Activated CD4-positive, alpha-beta T cell treated with anti-CD3 and anti-CD28 coated beads, Interleukin-2, amount 10 ng/mL, durations not matched to agents 7 days and 5 days (primary cell): ENCODE results near the gene PPFIA3. TPM values are rescaled to one million over a fixed set of nuclear protein-coding genes. Genes with fewer than 3 reads are reported as not detected.
"Not testable (repeated sequence)": the region's sequence is repeated elsewhere in the genome, so short reads cannot be mapped to it uniquely, and the experiment has no call there.

Experiments
- CTCF ChIA-PET: fragments of 350-600 bp; sonication (Branson Sonifier 250); formaldehyde crosslinking; loops from one replicate; lab custom pipeline; 2021; ENCODE audit warnings: antibody characterized with exemption; lab: Charles Lee
- POLR2A ChIA-PET: fragments of 350-600 bp; sonication (Branson Sonifier 250); formaldehyde crosslinking; loops from one replicate; lab custom pipeline; 2021; ENCODE audit warnings: antibody characterized with exemption; lab: Charles Lee
- DNase-seq: peaks from one replicate; pipeline ENCODE4 v3.0.0-alpha.2; 2020
- H3K27ac Mint-ChIP-seq: one replicate; pipeline ENCODE4 v1.8.0; 2021; ENCODE audit warnings: mild to moderate bottlenecking, moderate library complexity, mixed read lengths
- H3K27me3 Mint-ChIP-seq: one replicate; pipeline ENCODE4 v1.8.0; 2021; ENCODE audit warnings: mixed read lengths
- H3K36me3 Mint-ChIP-seq: one replicate; pipeline ENCODE4 v1.8.0; 2021; ENCODE audit warnings: low read depth, mixed read lengths
- H3K4me1 Mint-ChIP-seq: one replicate; pipeline ENCODE4 v1.8.0; 2021; ENCODE audit warnings: mixed read lengths
- H3K4me3 Mint-ChIP-seq: one replicate; pipeline ENCODE4 v1.8.0; 2021; ENCODE audit warnings: mild to moderate bottlenecking, moderate library complexity, mixed read lengths
- H3K9me3 Mint-ChIP-seq: one replicate; pipeline ENCODE4 v1.8.0; 2021; ENCODE audit warnings: mixed read lengths
- total RNA-seq, 2 experiments: library from RNA; stranded (reverse); gene quantifications; one replicate each; pipeline ENCODE4 v1.2.3, GENCODE V29; 2021

Gene PPFIA3
- total RNA-seq, 2 experiments from 2014 or later = 1.6 TPM

DNA sequence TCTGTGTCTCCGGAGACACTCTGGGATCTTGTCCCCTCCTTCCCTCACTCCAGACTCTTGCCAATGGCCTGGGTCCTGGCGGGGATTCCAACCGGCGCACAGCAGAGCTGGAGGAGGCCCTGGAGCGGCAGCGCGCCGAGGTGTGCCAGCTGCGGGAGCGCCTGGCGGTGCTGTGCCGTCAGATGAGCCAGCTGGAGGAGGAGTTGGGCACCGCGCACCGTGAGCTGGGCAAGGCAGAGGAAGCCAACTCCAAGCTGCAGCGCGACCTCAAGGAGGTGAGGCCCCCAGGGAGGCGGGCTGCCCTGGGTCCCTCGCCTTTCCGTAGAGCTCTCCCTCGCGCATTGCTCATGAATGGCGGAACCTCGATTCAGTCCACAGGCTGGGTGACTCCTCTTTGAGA, 11.0 kb downstream of the PPFIA3 start:
- CTCF ChIA-PET = interaction anchor here (1.0 to 3.2 kb wide), 5 partner anchors 8 to 33 kb away, joined by 3 to 15 read pairs (median 4); partner anchors contain the start of gene LIN7B
- peaks cover 1% of the 10 kb centered on the region for H3K27me3 Mint-ChIP-seq
- no peak overlapping the region for H3K27ac Mint-ChIP-seq
- peaks cover 27% of the 10 kb centered on the region for H3K4me1 Mint-ChIP-seq
- H3K4me3 Mint-ChIP-seq = no peak overlapping the region
- H3K36me3 Mint-ChIP-seq = peaks cover 1% of the 10 kb centered on the region
- no peaks in the 10 kb centered on the region for H3K9me3 Mint-ChIP-seq
- POLR2A ChIA-PET = no interaction called here
- no peak for DNase-seq

- H3K27me3 Mint-ChIP-seq = peaks cover 1% of the 10 kb centered on the region
- H3K27ac Mint-ChIP-seq = no peak overlapping the region
- peak overlapping the region; percentile 58 for H3K4me3 Mint-ChIP-seq
- CTCF ChIA-PET = interaction anchor here (1.4 to 1.8 kb wide), 3 partner anchors 19 to 35 kb away, joined by 3 to 9 read pairs (median 6); partner anchors contain the start of gene LIN7B
- no peaks in the 10 kb centered on the region for H3K9me3 Mint-ChIP-seq
- peaks cover 1% of the 10 kb centered on the region for H3K36me3 Mint-ChIP-seq
- POLR2A ChIA-PET = no interaction called here
- H3K4me1 Mint-ChIP-seq = peaks cover 22% of the 10 kb centered on the region
- peak; percentile 46 for DNase-seq
Measured at GRCh38 chr19:49132974-49133609, 13.7 kb downstream of the PPFIA3 start.

GRCh38 chr19:49133621-49134454, 14.5 kb downstream of the PPFIA3 start:
- POLR2A ChIA-PET = no interaction called here

GRCh38 chr19:49135686-49136085, 16.3 kb downstream of the PPFIA3 start:
- Mint-ChIP-seq H3K27me3 (peaks cover 1% of the 10 kb centered on the region), H3K36me3 (peaks cover 1% of the 10 kb centered on the region), H3K4me3 (no peak overlapping the region), H3K4me1 (peaks cover 14% of the 10 kb centered on the region), H3K27ac (no peak overlapping the region), H3K9me3 (no peaks in the 10 kb centered on the region)
- ChIA-PET CTCF (interaction anchor here (1.1 to 2.2 kb wide), 5 partner anchors 11 to 63 kb away, joined by 3 to 7 read pairs (median 6); partner anchors contain the start of gene LIN7B), POLR2A (interaction anchor here (0.5 kb wide), 1 partner anchor 630 kb away, joined by 4 read pairs; no protein-coding TSS in a partner anchor)
- DNase-seq = no peak

More at GRCh38 chr19:49133621-49134454, 14.5 kb downstream of the PPFIA3 start:
- H3K4me1 Mint-ChIP-seq = peaks cover 16% of the 10 kb centered on the region
- peak; percentile 49 for DNase-seq
- CTCF ChIA-PET = interaction anchor here (0.9 to 1.8 kb wide), 4 partner anchors 19 to 116 kb away, joined by 3 to 9 read pairs (median 4); partner anchors contain the start of gene LIN7B
- no peaks in the 10 kb centered on the region for H3K9me3 Mint-ChIP-seq
- peak overlapping the region; percentile 58 for H3K4me3 Mint-ChIP-seq
- H3K27me3 Mint-ChIP-seq = peaks cover 1% of the 10 kb centered on the region
- H3K36me3 Mint-ChIP-seq = peaks cover 1% of the 10 kb centered on the region
- no peak overlapping the region for H3K27ac Mint-ChIP-seq

- Mint-ChIP-seq H3K27ac (no peak overlapping the region), H3K9me3 (no peaks in the 10 kb centered on the region), H3K27me3 (peaks cover 1% of the 10 kb centered on the region), H3K4me3 (no peak overlapping the region), H3K4me1 (peaks cover 18% of the 10 kb centered on the region), H3K36me3 (peaks cover 1% of the 10 kb centered on the region)
- ChIA-PET POLR2A (no interaction called here), CTCF (interaction anchor here (1.0 to 2.2 kb wide), 3 partner anchors 9 to 22 kb away, joined by 3 to 7 read pairs (median 5); partner anchors contain the start of gene LIN7B)
- DNase-seq = no peak
Measured at GRCh38 chr19:49136771-49137171, 17.4 kb downstream of the PPFIA3 start.

DNA sequence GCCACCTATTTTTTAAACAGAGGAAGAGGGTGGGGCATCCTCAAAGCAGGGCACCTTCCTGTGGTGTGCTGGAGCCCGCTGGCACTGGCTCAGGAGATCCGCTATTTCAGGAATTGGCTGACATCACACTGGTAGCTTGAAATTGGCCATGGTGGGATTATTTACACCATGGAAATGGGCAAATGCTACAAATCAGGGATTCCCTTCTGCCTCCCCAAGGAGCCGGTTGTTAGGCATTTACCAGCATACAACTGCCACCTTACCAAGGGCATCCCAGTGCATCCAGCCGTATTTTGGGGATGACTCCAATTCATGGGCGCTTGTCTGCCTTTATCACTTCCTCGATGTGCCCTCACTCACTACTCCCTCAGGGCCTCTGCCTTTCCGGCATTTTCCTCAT, 21.6 kb downstream of the PPFIA3 start:
- no peaks in the 10 kb centered on the region for H3K9me3 Mint-ChIP-seq
- peaks cover 8% of the 10 kb centered on the region for H3K27me3 Mint-ChIP-seq
- CTCF ChIA-PET = interaction anchor here (1.7 kb wide), 1 partner anchor 43 kb away, joined by 6 read pairs; no protein-coding TSS in a partner anchor
- H3K4me1 Mint-ChIP-seq = peaks cover 20% of the 10 kb centered on the region
- no peaks in the 10 kb centered on the region for H3K36me3 Mint-ChIP-seq
- no peak overlapping the region for H3K4me3 Mint-ChIP-seq
- no peak overlapping the region for H3K27ac Mint-ChIP-seq
- POLR2A ChIA-PET = interaction anchor here (0.6 kb wide), 1 partner anchor 692 kb away, joined by 5 read pairs; no protein-coding TSS in a partner anchor
- no peak for DNase-seq

GRCh38 chr19:49141352-49141751, 22.0 kb downstream of the PPFIA3 start:
- peaks cover 10% of the 10 kb centered on the region for H3K27me3 Mint-ChIP-seq
- POLR2A ChIA-PET = interaction anchor here (0.6 kb wide), 1 partner anchor 692 kb away, joined by 5 read pairs; no protein-coding TSS in a partner anchor
- CTCF ChIA-PET = no interaction called here
- H3K27ac Mint-ChIP-seq = no peak overlapping the region
- no peak overlapping the region for H3K4me3 Mint-ChIP-seq
- no peaks in the 10 kb centered on the region for H3K36me3 Mint-ChIP-seq
- H3K9me3 Mint-ChIP-seq = no peaks in the 10 kb centered on the region
- DNase-seq = no peak
- peaks cover 24% of the 10 kb centered on the region for H3K4me1 Mint-ChIP-seq

GRCh38 chr19:49142866-49143335, 23.6 kb downstream of the PPFIA3 start:
- Mint-ChIP-seq H3K4me1 (peaks cover 24% of the 10 kb centered on the region), H3K4me3 (peak overlapping the region; percentile 62), H3K27ac (no peak overlapping the region), H3K27me3 (peaks cover 22% of the 10 kb centered on the region), H3K9me3 (no peaks in the 10 kb centered on the region), H3K36me3 (no peaks in the 10 kb centered on the region)
- DNase-seq = peak; percentile 66
- CTCF ChIA-PET = interaction anchor here (0.6 to 1.3 kb wide), 4 partner anchors 29 to 403 kb away, joined by 3 to 5 read pairs (median 4); partner anchors contain the start of gene LIN7B
- POLR2A ChIA-PET = interaction anchor here (0.6 kb wide), 1 partner anchor 78 kb away, joined by 4 read pairs; the partner anchor contains the start of gene NTF4

DNA sequence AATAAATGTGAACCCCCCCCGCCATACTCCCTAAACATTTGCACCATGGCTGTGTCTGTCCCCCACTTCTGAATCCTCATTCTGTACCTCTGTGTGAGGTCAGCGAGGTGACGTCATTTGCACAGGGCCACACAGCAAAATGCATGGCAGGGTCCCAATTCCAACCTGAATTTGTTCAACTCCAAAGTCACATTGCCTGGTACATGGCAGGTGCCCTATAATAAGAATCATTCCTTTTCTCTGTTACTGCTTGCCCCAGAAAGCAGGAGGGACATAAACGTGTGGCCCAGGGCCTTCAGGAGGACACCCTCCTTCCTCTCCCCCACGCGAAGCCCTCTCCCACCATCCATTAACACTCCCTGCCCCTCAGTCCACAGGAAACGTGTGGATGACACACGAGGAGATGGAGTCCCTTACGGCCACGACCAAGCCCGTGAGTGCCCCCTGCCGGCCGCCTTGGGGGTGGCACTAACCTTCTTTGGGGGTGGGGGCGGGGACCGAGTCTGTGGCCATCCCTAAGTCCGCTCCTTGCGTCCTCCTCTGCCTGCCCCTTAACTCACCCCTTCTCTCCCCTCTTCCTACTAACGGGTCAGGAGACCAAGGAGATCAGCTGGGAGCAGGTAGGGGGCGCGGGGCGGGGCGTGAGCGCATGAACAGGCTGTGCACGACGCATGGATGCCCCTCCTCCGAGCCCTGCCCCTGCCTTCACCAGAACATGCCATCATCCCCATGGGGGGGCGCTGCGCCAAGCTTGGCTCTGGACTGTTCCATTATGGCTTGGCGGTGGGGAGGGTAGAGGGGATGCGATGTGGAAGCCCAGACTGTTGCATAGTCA, 26.4 kb downstream of the PPFIA3 start:
- ChIA-PET POLR2A (no interaction called here), CTCF (interaction anchor here (0.9 to 3.3 kb wide), 7 partner anchors 9 to 152 kb away, joined by 3 to 12 read pairs (median 5); partner anchors contain the start of genes GYS1, LIN7B and RUVBL2)
- peaks cover 42% of the 10 kb centered on the region for H3K4me1 Mint-ChIP-seq
- H3K9me3 Mint-ChIP-seq = no peaks in the 10 kb centered on the region
- no peak overlapping the region for H3K4me3 Mint-ChIP-seq
- H3K27me3 Mint-ChIP-seq = peaks cover 47% of the 10 kb centered on the region
- H3K36me3 Mint-ChIP-seq = peaks cover 4% of the 10 kb centered on the region
- H3K27ac Mint-ChIP-seq = no peak overlapping the region
- DNase-seq = peak; percentile 75

DNA sequence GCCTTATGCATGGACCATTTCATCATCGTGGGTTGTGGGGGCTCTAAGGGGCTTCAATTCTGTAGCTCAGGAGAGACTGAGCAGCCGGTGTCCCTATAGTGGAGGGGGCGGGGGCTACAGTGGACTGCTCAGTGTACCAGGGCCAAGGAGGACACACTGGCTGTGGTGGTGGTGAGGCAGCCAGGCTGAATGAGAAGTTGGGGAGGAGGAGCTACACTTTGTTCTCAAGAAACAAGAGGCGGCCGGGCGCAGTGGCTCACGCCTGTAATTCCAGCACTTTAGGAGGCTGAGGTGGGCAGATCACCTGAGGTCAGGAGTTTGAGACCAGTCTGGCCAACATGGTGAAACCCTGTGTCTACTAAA, 27.0 kb downstream of the PPFIA3 start:
- peaks cover 42% of the 10 kb centered on the region for H3K4me1 Mint-ChIP-seq
- CTCF ChIA-PET = interaction anchor here (0.9 to 3.3 kb wide), 6 partner anchors 10 to 153 kb away, joined by 3 to 12 read pairs (median 5); partner anchors contain the start of genes GYS1, LIN7B and RUVBL2
- H3K27ac Mint-ChIP-seq, H3K9me3 Mint-ChIP-seq, H3K36me3 Mint-ChIP-seq, H3K4me3 Mint-ChIP-seq, POLR2A ChIA-PET, DNase-seq: not testable (repeated sequence)
- peaks cover 52% of the 10 kb centered on the region for H3K27me3 Mint-ChIP-seq

GRCh38 chr19:49148044-49148682, 28.8 kb downstream of the PPFIA3 start:
- Mint-ChIP-seq H3K4me3 (peak overlapping the region; percentile 58), H3K9me3 (no peaks in the 10 kb centered on the region), H3K27ac (no peak overlapping the region), H3K36me3 (peaks cover 9% of the 10 kb centered on the region), H3K4me1 (peaks cover 36% of the 10 kb centered on the region), H3K27me3 (peaks cover 63% of the 10 kb centered on the region)
- POLR2A ChIA-PET = no interaction called here
- CTCF ChIA-PET = interaction anchor here (1.0 to 2.6 kb wide), 4 partner anchors 9 to 155 kb away, joined by 5 to 11 read pairs (median 6); partner anchors contain the start of genes GYS1 and RUVBL2
- DNase-seq = no peak
